ENCODE results near the gene CPN2.

CPN2 gene

GRCh38 chr3:194387926-194388418 is 36.8 kb upstream of the CPN2 start:
- Histone ChIP-seq H3K4me3 (ENCODE audit: low read length) (no peak overlapping the region), H3K27ac (ENCODE audit: low read length) (no peak overlapping the region), H3K79me2 (ENCODE audit: low read length) (no peaks in the 10 kb centered on the region), H2AFZ (ENCODE audit: low read depth, low read length) (no peak overlapping the region), H4K20me1 (ENCODE audit: insufficient read depth, low read length) (no peaks in the 10 kb centered on the region), H3K4me2 (ENCODE audit: low read length) (no peak overlapping the region), H3K27me3 (ENCODE audit: low read depth, low read length) (peaks cover 21% of the 10 kb centered on the region), H3K36me3 (replicated peaks; ENCODE audit: low read depth, low read length) (no peaks in the 10 kb centered on the region), H3K9me3 (ENCODE audit: insufficient read depth, low read length) (no peaks in the 10 kb centered on the region), H3K9ac (ENCODE audit: low read length) (no peak overlapping the region), H3K4me1 (ENCODE audit: low read length) (no peaks in the 10 kb centered on the region)
- TF ChIP-seq EZH2phosphoT487 (IDR thresholded peaks at IDR 0.05; ENCODE audit: low read depth) (no peak), CTCF (IDR thresholded peaks at IDR 0.05; ENCODE audit: low read depth, low read length) (no peak)

- TF ChIP-seq CTCF (IDR thresholded peaks at IDR 0.05; ENCODE audit: low read depth, low read length) (no peak), EZH2phosphoT487 (IDR thresholded peaks at IDR 0.05; ENCODE audit: low read depth) (no peak)
- no peaks in the 10 kb centered on the region for H3K4me1 ChIP-seq (ENCODE audit: low read length)
- H3K79me2 ChIP-seq (ENCODE audit: low read length) = no peaks in the 10 kb centered on the region
- no peak overlapping the region for H2AFZ ChIP-seq (ENCODE audit: low read depth, low read length)
- no peak overlapping the region for H3K4me2 ChIP-seq (ENCODE audit: low read length)
- H4K20me1 ChIP-seq (ENCODE audit: insufficient read depth, low read length) = no peaks in the 10 kb centered on the region
- peaks cover 21% of the 10 kb centered on the region for H3K27me3 ChIP-seq (ENCODE audit: low read depth, low read length)
- H3K4me3 ChIP-seq (ENCODE audit: low read length) = no peak overlapping the region
- H3K36me3 ChIP-seq (replicated peaks; ENCODE audit: low read depth, low read length) = no peaks in the 10 kb centered on the region
- H3K27ac ChIP-seq (ENCODE audit: low read length) = no peak overlapping the region
- no peak overlapping the region for H3K9ac ChIP-seq (ENCODE audit: low read length)
- no peaks in the 10 kb centered on the region for H3K9me3 ChIP-seq (ENCODE audit: insufficient read depth, low read length)
These were observed 36.1 kb upstream of the CPN2 start for GRCh38 chr3:194387276-194387675.

GRCh38 chr3:194386648-194387047 is 35.5 kb upstream of the CPN2 start:
- Histone ChIP-seq H2AFZ (ENCODE audit: low read depth, low read length) (no peak overlapping the region), H3K27me3 (ENCODE audit: low read depth, low read length) (peaks cover 21% of the 10 kb centered on the region), H3K27ac (ENCODE audit: low read length) (no peak overlapping the region), H4K20me1 (ENCODE audit: insufficient read depth, low read length) (no peaks in the 10 kb centered on the region), H3K4me2 (ENCODE audit: low read length) (no peak overlapping the region), H3K36me3 (replicated peaks; ENCODE audit: low read depth, low read length) (no peaks in the 10 kb centered on the region), H3K9ac (ENCODE audit: low read length) (no peak overlapping the region), H3K4me1 (ENCODE audit: low read length) (no peaks in the 10 kb centered on the region), H3K9me3 (ENCODE audit: insufficient read depth, low read length) (no peaks in the 10 kb centered on the region), H3K4me3 (ENCODE audit: low read length) (no peak overlapping the region), H3K79me2 (ENCODE audit: low read length) (no peaks in the 10 kb centered on the region)
- TF ChIP-seq EZH2phosphoT487 (IDR thresholded peaks at IDR 0.05; ENCODE audit: low read depth) (no peak), CTCF (IDR thresholded peaks at IDR 0.05; ENCODE audit: low read depth, low read length) (no peak)

- no peak overlapping the region for H3K4me2 ChIP-seq (ENCODE audit: low read length)
- no peaks in the 10 kb centered on the region for H3K36me3 ChIP-seq (replicated peaks; ENCODE audit: low read depth, low read length)
- no peak overlapping the region for H3K27ac ChIP-seq (ENCODE audit: low read length)
- no peaks in the 10 kb centered on the region for H3K79me2 ChIP-seq (ENCODE audit: low read length)
- no peak overlapping the region for H3K9ac ChIP-seq (ENCODE audit: low read length)
- TF ChIP-seq EZH2phosphoT487 (IDR thresholded peaks at IDR 0.05; ENCODE audit: low read depth) (no peak), CTCF (IDR thresholded peaks at IDR 0.05; ENCODE audit: low read depth, low read length) (no peak)
- peaks cover 21% of the 10 kb centered on the region for H3K27me3 ChIP-seq (ENCODE audit: low read depth, low read length)
- no peaks in the 10 kb centered on the region for H4K20me1 ChIP-seq (ENCODE audit: insufficient read depth, low read length)
- no peaks in the 10 kb centered on the region for H3K9me3 ChIP-seq (ENCODE audit: insufficient read depth, low read length)
- H3K4me1 ChIP-seq (ENCODE audit: low read length) = no peaks in the 10 kb centered on the region
- H3K4me3 ChIP-seq (ENCODE audit: low read length) = no peak overlapping the region
- H2AFZ ChIP-seq (ENCODE audit: low read depth, low read length) = no peak overlapping the region
These were observed 34.9 kb upstream of the CPN2 start for GRCh38 chr3:194386066-194386465.
